ENCODE results near the gene GABRR2.

DNA sequence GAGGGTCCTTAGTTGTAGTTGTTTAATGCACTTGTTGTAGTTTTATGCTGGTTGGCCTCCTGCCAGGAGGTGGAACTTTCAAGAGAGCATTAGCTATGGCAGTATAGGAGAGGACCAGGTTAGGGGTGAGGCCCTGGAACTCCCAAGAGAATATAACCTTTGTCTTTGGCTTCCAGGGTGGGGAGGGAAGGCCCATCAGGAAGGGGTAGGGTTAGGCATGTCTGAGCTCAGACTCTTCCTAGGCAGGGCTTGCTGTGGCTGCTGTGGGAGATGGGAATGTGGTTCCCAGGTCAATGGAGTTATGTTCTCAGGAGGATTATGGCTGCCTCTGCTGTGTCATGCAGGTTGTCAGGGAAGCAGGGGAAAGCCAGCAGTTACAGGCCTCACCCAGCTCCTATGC, 77.9 kb downstream of the GABRR2 start:
- TF ChIP-seq POLR2A (IDR thresholded peaks at IDR 0.05) (no peak), EP300 (IDR thresholded peaks at IDR 0.05) (no peak)
- TF ChIP-seq, protein P1, sequence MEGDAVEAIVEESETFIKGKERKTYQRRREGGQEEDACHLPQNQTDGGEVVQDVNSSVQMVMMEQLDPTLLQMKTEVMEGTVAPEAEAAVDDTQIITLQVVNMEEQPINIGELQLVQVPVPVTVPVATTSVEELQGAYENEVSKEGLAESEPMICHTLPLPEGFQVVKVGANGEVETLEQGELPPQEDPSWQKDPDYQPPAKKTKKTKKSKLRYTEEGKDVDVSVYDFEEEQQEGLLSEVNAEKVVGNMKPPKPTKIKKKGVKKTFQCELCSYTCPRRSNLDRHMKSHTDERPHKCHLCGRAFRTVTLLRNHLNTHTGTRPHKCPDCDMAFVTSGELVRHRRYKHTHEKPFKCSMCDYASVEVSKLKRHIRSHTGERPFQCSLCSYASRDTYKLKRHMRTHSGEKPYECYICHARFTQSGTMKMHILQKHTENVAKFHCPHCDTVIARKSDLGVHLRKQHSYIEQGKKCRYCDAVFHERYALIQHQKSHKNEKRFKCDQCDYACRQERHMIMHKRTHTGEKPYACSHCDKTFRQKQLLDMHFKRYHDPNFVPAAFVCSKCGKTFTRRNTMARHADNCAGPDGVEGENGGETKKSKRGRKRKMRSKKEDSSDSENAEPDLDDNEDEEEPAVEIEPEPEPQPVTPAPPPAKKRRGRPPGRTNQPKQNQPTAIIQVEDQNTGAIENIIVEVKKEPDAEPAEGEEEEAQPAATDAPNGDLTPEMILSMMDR (IDR thresholded peaks at IDR 0.05): no peak
